Suprapubic skin (tissue), 3 donors: ENCODE measurements around the gene KSR1.

Source experiments
- CTCF ChIP-seq, 2 donors: fragments of 200-600 bp in 1 of 2; fragments of 450-650 bp in 1 of 2; sonication (generic) in 1 of 2; IDR thresholded peaks; one replicate each; pipeline ENCODE4 v1.5.1; 2016 to 2019; ENCODE audit warnings: antibody characterized with exemption in 2 of 2, mild to moderate bottlenecking in 1 of 2, moderate library complexity in 1 of 2
- EP300 ChIP-seq: sonication (generic); formaldehyde crosslinking; IDR thresholded peaks from one replicate; pipeline ENCODE4 v1.6.1; 2017; ENCODE audit warnings: antibody characterized with exemption
- POLR2A ChIP-seq, 2 donors: fragments of 450-650 bp; IDR thresholded peaks; one replicate each; pipeline ENCODE4 v1.6.1; 2017; ENCODE audit warnings: antibody characterized with exemption in 2 of 2, mild to moderate bottlenecking in 2 of 2, moderate library complexity in 2 of 2

- TF ChIP-seq CTCF (IDR thresholded peaks at IDR 0.05) (no peak), POLR2A (IDR thresholded peaks at IDR 0.05) (no peak), EP300 (no peak)
Measured at GRCh38 chr17:27462714-27463113, 6.5 kb downstream of the KSR1 start.
